Parathyroid adenoma (tissue), 2 donors: ENCODE results near the gene DCANP1.

Source experiments
- H2AFZ ChIP-seq: fragments of 300-600 bp; sonication (generic); one replicate; pipeline ENCODE4 v1.7.0; 2017; ENCODE audit warnings: antibody characterized with exemption, mild to moderate bottlenecking
- H3K27ac ChIP-seq: fragments of 300-600 bp; sonication (generic); one replicate; pipeline ENCODE4 v1.7.0; 2017
- H3K27me3 ChIP-seq: fragments of 300-600 bp; sonication (generic); one replicate; pipeline ENCODE4 v1.7.0; 2017; ENCODE audit warnings: low read length; ENCODE audit not compliant: control insufficient read depth, insufficient read depth
- H3K36me3 ChIP-seq: fragments of 300-600 bp; sonication (generic); one replicate; pipeline ENCODE4 v1.7.0; 2017; ENCODE audit warnings: low read length; ENCODE audit not compliant: control insufficient read depth, insufficient read depth
- H3K4me1 ChIP-seq: fragments of 300-600 bp; sonication (generic); one replicate; pipeline ENCODE4 v1.7.0; 2017; ENCODE audit warnings: control low read depth
- H3K4me2 ChIP-seq: fragments of 300-600 bp; sonication (generic); one replicate; pipeline ENCODE4 v1.7.0; 2017; ENCODE audit warnings: low read length
- H3K4me3 ChIP-seq: fragments of 300-600 bp; sonication (generic); one replicate; pipeline ENCODE4 v1.7.0; 2017; ENCODE audit warnings: low read depth, low read length
- H3K79me2 ChIP-seq: fragments of 300-600 bp; sonication (generic); one replicate; pipeline ENCODE4 v1.7.0; 2017; ENCODE audit warnings: control low read depth
- H3K9ac ChIP-seq: fragments of 300-600 bp; sonication (generic); one replicate; pipeline ENCODE4 v1.7.0; 2017; ENCODE audit warnings: mild to moderate bottlenecking
- H3K9me3 ChIP-seq: fragments of 300-600 bp; sonication (generic); one replicate; pipeline ENCODE4 v1.7.0; 2017; ENCODE audit warnings: low read length; ENCODE audit not compliant: control insufficient read depth
- TF ChIP-seq, protein P1 (sequence below): fragments of 300-600 bp; sonication (generic); IDR thresholded peaks from one replicate; pipeline ENCODE4 v1.7.0; 2017; ENCODE audit warnings: antibody characterized with exemption, mild to moderate bottlenecking
- donor health status: primary hyperparathyroidism.

Gene DCANP1

DNA sequence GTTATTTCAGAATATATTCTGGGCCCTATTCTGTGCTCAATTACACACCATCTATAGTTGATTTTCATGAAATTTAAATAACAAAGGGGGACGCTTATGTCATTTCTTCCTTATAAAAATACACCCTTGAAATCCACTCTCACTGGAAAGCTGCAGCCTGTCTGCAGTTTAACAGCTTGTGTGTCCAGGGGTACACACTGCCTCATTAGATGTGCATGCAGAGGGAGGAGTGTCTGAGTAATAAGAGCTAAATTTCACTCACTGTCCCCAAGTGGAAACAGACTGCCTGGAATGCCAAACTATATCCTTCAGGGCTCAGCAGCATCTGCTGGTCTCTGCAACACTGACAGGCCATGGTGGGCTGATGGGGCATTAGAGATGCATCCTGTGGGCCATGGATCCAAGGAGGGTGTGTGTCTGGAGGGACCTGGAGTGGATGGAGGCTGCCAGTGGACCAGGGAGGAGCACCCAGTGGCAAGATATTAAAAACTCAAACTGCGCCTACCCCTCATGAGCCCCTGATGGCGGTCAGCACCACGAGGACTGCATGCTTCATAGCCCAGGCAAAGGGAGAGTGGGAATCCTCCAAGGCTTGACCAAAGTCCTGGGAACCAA lies 20.8 kb upstream of the DCANP1 start:
- Histone ChIP-seq H3K9ac (no peak overlapping the region), H3K4me3 (no peak overlapping the region), H3K9me3 (no peaks in the 10 kb centered on the region), H3K27ac (no peak overlapping the region), H3K27me3 (peaks cover 9% of the 10 kb centered on the region), H3K4me2 (no peak overlapping the region), H2AFZ (no peak overlapping the region), H3K4me1 (peaks cover 4% of the 10 kb centered on the region), H3K36me3 (no peaks in the 10 kb centered on the region), H3K79me2 (no peaks in the 10 kb centered on the region)
- TF ChIP-seq, protein P1, sequence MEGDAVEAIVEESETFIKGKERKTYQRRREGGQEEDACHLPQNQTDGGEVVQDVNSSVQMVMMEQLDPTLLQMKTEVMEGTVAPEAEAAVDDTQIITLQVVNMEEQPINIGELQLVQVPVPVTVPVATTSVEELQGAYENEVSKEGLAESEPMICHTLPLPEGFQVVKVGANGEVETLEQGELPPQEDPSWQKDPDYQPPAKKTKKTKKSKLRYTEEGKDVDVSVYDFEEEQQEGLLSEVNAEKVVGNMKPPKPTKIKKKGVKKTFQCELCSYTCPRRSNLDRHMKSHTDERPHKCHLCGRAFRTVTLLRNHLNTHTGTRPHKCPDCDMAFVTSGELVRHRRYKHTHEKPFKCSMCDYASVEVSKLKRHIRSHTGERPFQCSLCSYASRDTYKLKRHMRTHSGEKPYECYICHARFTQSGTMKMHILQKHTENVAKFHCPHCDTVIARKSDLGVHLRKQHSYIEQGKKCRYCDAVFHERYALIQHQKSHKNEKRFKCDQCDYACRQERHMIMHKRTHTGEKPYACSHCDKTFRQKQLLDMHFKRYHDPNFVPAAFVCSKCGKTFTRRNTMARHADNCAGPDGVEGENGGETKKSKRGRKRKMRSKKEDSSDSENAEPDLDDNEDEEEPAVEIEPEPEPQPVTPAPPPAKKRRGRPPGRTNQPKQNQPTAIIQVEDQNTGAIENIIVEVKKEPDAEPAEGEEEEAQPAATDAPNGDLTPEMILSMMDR: no peak

DNA sequence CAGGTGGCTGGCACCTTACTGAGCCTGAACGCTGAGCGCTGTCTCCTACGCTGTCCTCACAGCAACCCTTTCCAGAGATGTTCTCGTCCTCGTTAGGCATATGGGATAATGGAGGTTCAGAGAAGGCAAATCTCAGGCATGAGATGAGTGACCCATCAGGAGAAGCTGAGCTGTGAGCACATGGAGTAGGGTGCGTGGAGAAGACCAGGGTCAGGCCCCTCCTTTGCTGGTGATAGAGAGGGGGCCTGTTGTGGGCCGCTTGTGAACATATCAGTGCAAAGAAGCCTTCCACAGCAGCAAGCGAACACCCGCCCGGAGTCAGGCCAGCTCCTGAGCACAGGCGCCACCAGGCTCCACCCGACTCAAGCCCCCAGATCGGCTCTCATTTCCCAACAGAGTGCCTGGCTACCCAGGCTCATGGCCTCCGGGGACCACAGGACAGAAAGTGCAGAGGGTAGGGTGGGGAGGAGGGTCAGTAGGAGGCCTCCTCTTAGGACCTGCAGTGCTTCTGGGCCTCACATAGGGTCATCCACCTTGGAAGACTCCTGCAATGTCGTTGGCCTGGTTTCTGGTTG lies 20.0 kb upstream of the DCANP1 start:
- Histone ChIP-seq H3K36me3 (no peaks in the 10 kb centered on the region), H3K4me1 (peaks cover 4% of the 10 kb centered on the region), H3K27ac (no peak overlapping the region), H3K27me3 (peaks cover 9% of the 10 kb centered on the region), H2AFZ (no peak overlapping the region), H3K4me3 (no peak overlapping the region), H3K4me2 (no peak overlapping the region), H3K79me2 (no peaks in the 10 kb centered on the region), H3K9me3 (no peaks in the 10 kb centered on the region), H3K9ac (no peak overlapping the region)
- TF ChIP-seq, protein P1: no peak

GRCh38 chr5:135466178-135467050 lies 19.3 kb upstream of the DCANP1 start:
- Histone ChIP-seq H2AFZ (peak overlapping the region; percentile 87), H3K4me3 (peak overlapping the region; percentile 2), H3K9ac (no peak overlapping the region), H3K27ac (no peak overlapping the region), H3K4me2 (no peak overlapping the region), H3K36me3 (no peaks in the 10 kb centered on the region), H3K79me2 (no peaks in the 10 kb centered on the region), H3K27me3 (peaks cover 9% of the 10 kb centered on the region), H3K4me1 (peaks cover 4% of the 10 kb centered on the region), H3K9me3 (no peaks in the 10 kb centered on the region)
- TF ChIP-seq, protein P1: peak; percentile 85

GRCh38 chr5:135465391-135466122 lies 18.4 kb upstream of the DCANP1 start:
- Histone ChIP-seq H3K4me1 (peaks cover 4% of the 10 kb centered on the region), H2AFZ (peak overlapping the region; percentile 87), H3K27me3 (peaks cover 9% of the 10 kb centered on the region), H3K36me3 (no peaks in the 10 kb centered on the region), H3K9ac (no peak overlapping the region), H3K9me3 (no peaks in the 10 kb centered on the region), H3K4me3 (no peak overlapping the region), H3K79me2 (no peaks in the 10 kb centered on the region), H3K27ac (no peak overlapping the region), H3K4me2 (no peak overlapping the region)
- TF ChIP-seq, protein P1: no peak
